GM12878 (cell line): ENCODE data around the gene CTSA. TPM values are rescaled to one million over a fixed set of nuclear protein-coding genes. Genes with fewer than 3 reads are reported as not detected.

Experiments
- E4F1 ChIP-seq: fragments of 450-650 bp; IDR thresholded peaks from 2 replicates; pipeline ENCODE4 v1.6.1; 2018; ENCODE audit warnings: borderline replicate concordance, mild to moderate bottlenecking; ENCODE audit not compliant: partially characterized antibody
- FOXK2 ChIP-seq: fragments of 450-650 bp; IDR thresholded peaks from 2 replicates; pipeline ENCODE4 v1.6.1; 2017; ENCODE audit warnings: mild to moderate bottlenecking, moderate library complexity
- HCFC1 ChIP-seq: fragments of 150-350 bp; IDR thresholded peaks from 2 replicates; pipeline ENCODE4 v1.6.1; 2014; ENCODE audit warnings: low read length
- HDGF ChIP-seq: fragments of 450-650 bp; IDR thresholded peaks from 2 replicates; pipeline ENCODE4 v1.6.1; 2016; ENCODE audit warnings: antibody characterized with exemption
- HSF1 ChIP-seq: fragments of 150-350 bp; IDR thresholded peaks from 2 replicates; pipeline ENCODE4 v1.6.1; 2014; ENCODE audit warnings: mild to moderate bottlenecking, low read depth, low read length
- IKZF2 ChIP-seq, 2 experiments: fragments of 450-650 bp; IDR thresholded peaks; 2 replicates each; pipeline ENCODE4 v1.6.1; 2017; ENCODE audit warnings: mild to moderate bottlenecking in 2 of 2, moderate library complexity in 2 of 2
- KDM1A ChIP-seq: fragments of 200-600 bp; sonication (generic); IDR thresholded peaks from 2 replicates; pipeline ENCODE4 v1.6.1; 2016; ENCODE audit warnings: borderline replicate concordance
- LARP7 ChIP-seq: fragments of 450-650 bp; IDR thresholded peaks from 2 replicates; pipeline ENCODE4 v1.6.1; 2017; ENCODE audit warnings: mild to moderate bottlenecking
- MAX ChIP-seq: IDR thresholded peaks from 2 replicates; pipeline ENCODE4 v1.6.1; 2012; ENCODE audit warnings: low read depth, low read length, improper control_type of control experiment
- NFIC ChIP-seq: IDR thresholded peaks from 2 replicates; pipeline ENCODE4 v1.6.1; 2012; ENCODE audit warnings: low read depth, mild to moderate bottlenecking, inconsistent platforms, low read length, moderate library complexity
- NFXL1 ChIP-seq: fragments of 450-650 bp; IDR thresholded peaks from 2 replicates; pipeline ENCODE4 v1.6.1; 2017; ENCODE audit warnings: antibody characterized with exemption, mild to moderate bottlenecking, borderline replicate concordance
- NFYB ChIP-seq: IDR thresholded peaks from 2 replicates; pipeline ENCODE4 v1.6.1; 2011; ENCODE audit warnings: low read depth, mild to moderate bottlenecking, low read length, improper control_type of control experiment, moderate library complexity; ENCODE audit not compliant: insufficient read depth
- NR2C2 ChIP-seq: IDR thresholded peaks from 2 replicates; pipeline ENCODE4 v1.6.1; 2011; ENCODE audit warnings: borderline replicate concordance, low read depth; ENCODE audit not compliant: control insufficient read depth, insufficient read length
- PAX5 ChIP-seq: IDR thresholded peaks from 2 replicates; pipeline ENCODE4 v1.6.1; 2011; ENCODE audit warnings: low read depth, low read length, borderline replicate concordance
- SIN3A ChIP-seq: IDR thresholded peaks from 2 replicates; pipeline ENCODE4 v1.6.1; 2012; ENCODE audit warnings: low read depth, low read length, improper control_type of control experiment
- ZBTB4 ChIP-seq: fragments of 450-650 bp; formaldehyde crosslinking; IDR thresholded peaks from 2 replicates; pipeline ENCODE4 v1.4.0; 2022; ENCODE audit warnings: mild to moderate bottlenecking, moderate library complexity
- ZBTB40 ChIP-seq: fragments of 450-650 bp; IDR thresholded peaks from 2 replicates; pipeline ENCODE4 v1.6.1; 2016; ENCODE audit warnings: mild to moderate bottlenecking, moderate library complexity, borderline replicate concordance
- polyA plus RNA-seq, 11 experiments: library from polyadenylated mRNA; depleted of rRNA in 4 of 11; unstranded in 6 of 11; stranded (reverse) in 5 of 11; fragments of >200 nt; fragmentation: Nextera tagmentation in 4 of 11; fragmentation: Illumina TruSeq in 1 of 11; extraction: Ambion mirVana in 4 of 11; extraction: Trizol in 1 of 11; gene quantifications; 1 replicate in 1 of 11; 2 replicates in 10 of 11; pipeline versions ENCODE4 v1.2.1 to v1.2.3, GENCODE V29; 2011 to 2016; ENCODE audit warnings: inconsistent platforms in 2 of 11, missing spikeins in 2 of 11, low read depth in 1 of 11
- total RNA-seq, 4 experiments: library from RNA; depleted of rRNA in 3 of 4; stranded (reverse); fragments of >200 nt in 3 of 4; fragmentation: Illumina TruSeq in 1 of 4; extraction: Trizol in 1 of 4; gene quantifications; 2 replicates each; pipeline versions ENCODE4 v1.2.1 to v1.2.3, GENCODE V29; 2013 to 2021

The CTSA gene
- total and polyA plus RNA-seq, 10 of the 15 experiments (the other 5 are each of a cell fraction or from before 2014, with no cell fraction given): 7.1 to 67.0 (median 36.2) TPM

GRCh38 chr20:45857114-45857881 is 33.8 kb upstream of the CTSA start, which contains the start of the genes ACOT8 and ZSWIM3 (continued):
- TF ChIP-seq HSF1 (no peak), HCFC1 (no peak; the same call in 1 of the 2 replicates), ZBTB4 (CRISPR knock-in tag) (no peak), MAX (0 out of 2 replicates have a peak, but pooled peaks have one; percentile 15), NFIC (no peak), SIN3A (peak; percentile 86), NFYB (peak; percentile 98), ZBTB40 (peak; percentile 98), NFXL1 (no peak), PAX5 (no peak), LARP7 (peak; percentile 68), HDGF (no peak), KDM1A (no peak), NR2C2 (peak; percentile 90), IKZF2 (IDR thresholded peaks at IDR 0.05) (peak in 1 of 2 experiments; percentile 70; a peak in 2 of 4 replicates), E4F1 (peak; percentile 92), FOXK2 (peak; percentile 58)
